GM12873 (cell line): ENCODE measurements around the gene ERICH4.

Experiments used
- TF ChIP-seq, protein P1 (sequence below): IDR thresholded peaks from 2 replicates; pipeline ENCODE4 v1.5.1; 2012; ENCODE audit warnings: low read depth, mild to moderate bottlenecking, moderate library complexity, low read length, control low read depth; ENCODE audit not compliant: insufficient read depth; ENCODE audit errors: missing control alignments

Gene ERICH4

GRCh38 chr19:41478171-41478570 is 35.2 kb downstream of the ERICH4 start:
- TF ChIP-seq, protein P1, sequence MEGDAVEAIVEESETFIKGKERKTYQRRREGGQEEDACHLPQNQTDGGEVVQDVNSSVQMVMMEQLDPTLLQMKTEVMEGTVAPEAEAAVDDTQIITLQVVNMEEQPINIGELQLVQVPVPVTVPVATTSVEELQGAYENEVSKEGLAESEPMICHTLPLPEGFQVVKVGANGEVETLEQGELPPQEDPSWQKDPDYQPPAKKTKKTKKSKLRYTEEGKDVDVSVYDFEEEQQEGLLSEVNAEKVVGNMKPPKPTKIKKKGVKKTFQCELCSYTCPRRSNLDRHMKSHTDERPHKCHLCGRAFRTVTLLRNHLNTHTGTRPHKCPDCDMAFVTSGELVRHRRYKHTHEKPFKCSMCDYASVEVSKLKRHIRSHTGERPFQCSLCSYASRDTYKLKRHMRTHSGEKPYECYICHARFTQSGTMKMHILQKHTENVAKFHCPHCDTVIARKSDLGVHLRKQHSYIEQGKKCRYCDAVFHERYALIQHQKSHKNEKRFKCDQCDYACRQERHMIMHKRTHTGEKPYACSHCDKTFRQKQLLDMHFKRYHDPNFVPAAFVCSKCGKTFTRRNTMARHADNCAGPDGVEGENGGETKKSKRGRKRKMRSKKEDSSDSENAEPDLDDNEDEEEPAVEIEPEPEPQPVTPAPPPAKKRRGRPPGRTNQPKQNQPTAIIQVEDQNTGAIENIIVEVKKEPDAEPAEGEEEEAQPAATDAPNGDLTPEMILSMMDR = no peak

- TF ChIP-seq, protein P1 = no peak
These were observed 36.2 kb downstream of the ERICH4 start for GRCh38 chr19:41478875-41479756.

DNA sequence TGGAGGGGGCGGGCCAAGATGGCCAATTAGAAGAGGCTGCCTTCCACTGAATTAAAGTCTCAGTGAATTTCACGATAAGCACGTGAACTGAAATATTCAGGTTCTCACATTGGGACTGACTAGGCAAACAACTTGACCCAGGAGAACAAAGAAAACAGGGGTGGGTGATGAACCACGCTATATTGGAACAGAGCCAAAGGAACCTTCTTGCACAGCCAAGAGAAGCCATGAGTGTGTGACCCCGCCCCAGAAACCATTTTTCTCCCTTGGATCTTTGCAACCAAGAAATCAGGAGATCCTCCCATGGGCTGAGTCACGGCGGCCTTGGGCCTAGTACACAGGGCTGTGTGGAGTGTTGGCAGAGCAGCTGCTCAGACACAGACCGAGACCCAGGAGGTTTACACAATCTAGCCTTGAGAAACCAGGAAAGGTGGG is 36.8 kb downstream of the ERICH4 start:
- TF ChIP-seq, protein P1 = no peak

DNA sequence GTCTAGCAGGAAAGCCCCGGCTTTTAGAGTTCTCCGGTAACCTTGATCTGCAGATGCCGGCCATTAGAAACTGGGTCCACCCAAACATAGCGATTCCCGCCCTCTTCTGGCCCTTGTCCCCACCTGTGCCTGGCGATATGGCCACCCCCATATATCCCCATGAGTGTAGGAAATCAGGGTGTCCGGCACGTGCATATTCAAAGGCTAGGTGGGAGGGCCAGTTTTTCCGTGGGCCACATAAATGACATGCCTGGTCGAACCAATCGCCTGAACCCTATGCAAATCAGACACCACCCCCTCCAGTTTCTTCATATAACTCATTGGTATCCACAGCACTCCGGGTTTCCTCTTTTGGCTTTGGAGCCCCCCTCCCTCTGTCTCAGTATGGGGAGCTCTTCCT is 37.4 kb downstream of the ERICH4 start:
- TF ChIP-seq, protein P1 = no peak

DNA sequence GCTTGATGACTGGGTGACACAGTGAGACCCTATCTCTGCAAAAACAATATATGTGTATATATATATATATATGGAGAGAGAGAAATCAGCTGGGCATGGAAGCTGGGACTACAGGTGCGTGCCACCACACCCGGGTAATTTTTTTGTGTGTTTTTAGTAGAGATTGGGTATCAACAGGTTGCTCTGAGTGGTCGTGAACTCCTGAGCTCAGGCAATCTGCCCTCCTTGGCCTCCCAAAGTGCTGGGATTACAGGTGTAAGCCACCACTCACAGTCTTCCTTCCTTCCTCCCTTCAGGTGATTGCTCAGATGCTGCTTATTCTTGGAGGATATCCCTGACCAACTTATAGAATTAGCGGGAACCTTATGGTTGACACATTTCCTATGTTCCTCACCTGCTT is 41.9 kb downstream of the ERICH4 start:
- TF ChIP-seq, protein P1 = no peak

GRCh38 chr19:41492843-41493242 is 49.9 kb downstream of the ERICH4 start:
- TF ChIP-seq, protein P1 = no peak
